Heart right ventricle (tissue), 16 donors: ENCODE results near the gene OCA2. TPM values are rescaled to one million over a fixed set of nuclear protein-coding genes. Genes with fewer than 3 reads are reported as not detected.
"Not testable (repeated sequence)": the region's sequence is repeated elsewhere in the genome, so short reads cannot be mapped to it uniquely, and the experiment has no call there.

Experiments used
- ATAC-seq, 8 donors: fragments of 200-7000 bp; cut with Tn5 transposase; one replicate each; pipeline ENCODE4 v1.9.1; 2020; ENCODE audit warnings: mild to moderate bottlenecking in 8 of 8, moderate library complexity in 8 of 8, moderate number of reproducible peaks in 1 of 8
- DNase-seq, 2 donors: peaks; one replicate each; pipeline ENCODE4 v3.0.0-alpha.2; 2020
- H3K27ac ChIP-seq, 10 donors: fragments of 200-600 bp; sonication (generic) in 2 of 10; one replicate each; pipeline versions ENCODE4 v1.5.0 to v1.8.0; 2020 to 2022; ENCODE audit warnings: mild to moderate bottlenecking in 3 of 10
- H3K27me3 ChIP-seq, 7 donors: fragments of 200-600 bp; one replicate each; pipeline ENCODE4 v1.8.0; 2021 to 2022; ENCODE audit warnings: mild to moderate bottlenecking in 2 of 7
- H3K36me3 ChIP-seq, 9 donors: fragments of 200-600 bp; sonication (generic) in 1 of 9; one replicate each; pipeline versions ENCODE4 v1.5.0 to v1.8.0; 2020 to 2022; ENCODE audit warnings: mild to moderate bottlenecking in 2 of 9
- H3K4me1 ChIP-seq, 9 donors: fragments of 200-600 bp; sonication (generic) in 1 of 9; one replicate each; pipeline versions ENCODE4 v1.5.0 to v1.8.0; 2020 to 2022; ENCODE audit warnings: mild to moderate bottlenecking in 4 of 9
- H3K4me3 ChIP-seq, 10 donors: fragments of 200-600 bp; sonication (generic) in 2 of 10; one replicate each; pipeline versions ENCODE4 v1.5.0 to v1.8.0; 2020 to 2022; ENCODE audit warnings: mild to moderate bottlenecking in 7 of 10, moderate library complexity in 2 of 10
- H3K9me3 ChIP-seq, 11 donors: fragments of 200-600 bp in 10 of 11; sonication (generic) in 2 of 11; one replicate each; pipeline versions ENCODE4 v1.5.0 to v1.8.0; 2013 to 2022; ENCODE audit warnings: mild to moderate bottlenecking in 2 of 11, control low read depth in 1 of 11, moderate library complexity in 1 of 11
- CTCF ChIP-seq, 9 donors: fragments of 200-600 bp; sonication (generic) in 2 of 9; IDR thresholded peaks; one replicate each; pipeline versions ENCODE4 v1.5.0 to v1.8.0; 2021 to 2022; ENCODE audit warnings: antibody characterized with exemption in 9 of 9, mild to moderate bottlenecking in 5 of 9, moderate library complexity in 1 of 9
- WGBS, 2 donors: extraction: QIAGEN DNeasy Blood & Tissue Kit; methylation state at CpG; one replicate each; pipeline ENCODE4 v1.1.7; 2013; ENCODE audit warnings: inconsistent platforms in 1 of 2; 5-methylcytosine and 5-hydroxymethylcytosine counted together
- intact Hi-C, 10 donors: fragments of 100-400 bp; cut with DNase I; formaldehyde crosslinking; loops; one replicate each; pipeline versions ENCODE4 v1.11.1 to v1.14.2; 2022
- polyA plus RNA-seq, 2 donors: library from polyadenylated mRNA; stranded (reverse); fragments of 200-250 nt; gene quantifications; one replicate each; pipeline ENCODE4 v1.2.3, GENCODE V29; 2013
- total RNA-seq, 10 donors: library from RNA; stranded (reverse); fragmentation: NEBNext Ultra II Directional in 3 of 10; extraction: Animal tissue kit (Norgen Biotek cat#: 25700) in 3 of 10; gene quantifications; one replicate each; pipeline versions ENCODE4 v1.2.1 to v1.2.4, GENCODE V29; 2021 to 2023
- donor health status: Arrhythmogenic right ventricular cardiomyopathy.
- donor health status: ischemic (EF 13 %, LVEDD 7.1; RV severe dilation, severe dysfunction).
- donor health status: healthy with polysubstance abuse.
- donor health status: DM: no; HTN: yes; CAD: no.
- donor health status: DM: no; HTN: no; CAD: no.
- donor health status: ischemic (EF 25% LVEDD 6.9; RV normal size, moderate dysfunction).
- donor health status: ischemic (EF 25% LVEDD 5.7; RV mildly dilated, moderate dysfunction).
- donor health status: healthy.
- donor health status: DM: yes; HTN: yes; CAD: no.
- donor health status: Ischemic cardiomyopathy.
- donor health status: ischemic (EF 35%, LVEDD 5.7; RV mildly dilated, moderate dysfunction).
- donor health status: nonischemic (EF 11% LVEDD 7.7; RV severe dilation, severe dysfunction).
- donor health status: DM: yes; HTN: yes; CAD: no.
- donor health status: PGD.
- donor health status: ischemic (EF 29% LVEDD 5.4; RV normal size, mild dysfunction).
- donor health status: nonischemic (EF 23%, LVEDD 6.1; RV moderate dilation, normal function).

Gene OCA2
- total and polyA plus RNA-seq, 12 donors = 0.04 to 0.32 (median 0.17) TPM; not detected in 6

- no peak overlapping the region for H3K4me3 ChIP-seq
- H3K9me3 ChIP-seq = peaks cover 0 to 6% (median 0%) of the 10 kb centered on the region in 11 donors
- H3K4me1 ChIP-seq = no peaks in the 10 kb centered on the region
- 85 to 90% methylated on average over 7 of the region's 7 CpGs for WGBS, 2 donors
- ATAC-seq = no peak
- no peaks in the 10 kb centered on the region for H3K36me3 ChIP-seq
- DNase-seq = no peak
- H3K27me3 ChIP-seq = no peaks in the 10 kb centered on the region
- H3K27ac ChIP-seq = no peak overlapping the region
- TF ChIP-seq CTCF (IDR thresholded peaks at IDR 0.05) = no peak
- intact Hi-C loops = no loop called here
Measured at GRCh38 chr15:28013480-28013879, 85.6 kb downstream of the OCA2 start.

GRCh38 chr15:28012231-28012630 is 86.9 kb downstream of the OCA2 start:
- Histone ChIP-seq H3K4me3 (no peak overlapping the region), H3K4me1 (no peaks in the 10 kb centered on the region), H3K27ac (no peak overlapping the region), H3K27me3 (no peaks in the 10 kb centered on the region), H3K9me3 (peaks cover 0 to 6% (median 0%) of the 10 kb centered on the region in 11 donors), H3K36me3 (no peaks in the 10 kb centered on the region)
- intact Hi-C loops = no loop called here
- DNase-seq (no peak), ATAC-seq (no peak)
- TF ChIP-seq CTCF (IDR thresholded peaks at IDR 0.05) = no peak
- WGBS, 2 donors = 85 to 87% methylated on average over 4 of the region's 4 CpGs

GRCh38 chr15:28008175-28008574 is 90.9 kb downstream of the OCA2 start:
- intact Hi-C loops, H3K27ac ChIP-seq, ATAC-seq, H3K9me3 ChIP-seq, H3K4me1 ChIP-seq, DNase-seq, H3K27me3 ChIP-seq, H3K4me3 ChIP-seq, H3K36me3 ChIP-seq: not testable (repeated sequence)
- 84 to 88% methylated on average over 2 of the region's 2 CpGs for WGBS, 2 donors

- no peak for ATAC-seq
- 81 to 83% methylated on average over 9 of the region's 9 CpGs for WGBS, 2 donors
Measured at GRCh38 chr15:28006116-28006905, 92.8 kb downstream of the OCA2 start.

More at GRCh38 chr15:28006116-28006905, 92.8 kb downstream of the OCA2 start:
- TF ChIP-seq CTCF (IDR thresholded peaks at IDR 0.05) = no peak
- Histone ChIP-seq H3K36me3 (no peaks in the 10 kb centered on the region), H3K9me3 (peaks cover 0 to 6% (median 0%) of the 10 kb centered on the region in 11 donors), H3K27ac (no peak overlapping the region), H3K4me1 (no peaks in the 10 kb centered on the region), H3K4me3 (no peak overlapping the region), H3K27me3 (no peaks in the 10 kb centered on the region)
- DNase-seq = no peak
- intact Hi-C loops = no loop called here
